ENCODE data around the gene SLC26A6. TPM values are rescaled to one million over a fixed set of nuclear protein-coding genes. Genes with fewer than 3 reads are reported as not detected.

The SLC26A6 gene
- total RNA-seq, 1 experiment from 2014 or later: 54.7 TPM

DNA sequence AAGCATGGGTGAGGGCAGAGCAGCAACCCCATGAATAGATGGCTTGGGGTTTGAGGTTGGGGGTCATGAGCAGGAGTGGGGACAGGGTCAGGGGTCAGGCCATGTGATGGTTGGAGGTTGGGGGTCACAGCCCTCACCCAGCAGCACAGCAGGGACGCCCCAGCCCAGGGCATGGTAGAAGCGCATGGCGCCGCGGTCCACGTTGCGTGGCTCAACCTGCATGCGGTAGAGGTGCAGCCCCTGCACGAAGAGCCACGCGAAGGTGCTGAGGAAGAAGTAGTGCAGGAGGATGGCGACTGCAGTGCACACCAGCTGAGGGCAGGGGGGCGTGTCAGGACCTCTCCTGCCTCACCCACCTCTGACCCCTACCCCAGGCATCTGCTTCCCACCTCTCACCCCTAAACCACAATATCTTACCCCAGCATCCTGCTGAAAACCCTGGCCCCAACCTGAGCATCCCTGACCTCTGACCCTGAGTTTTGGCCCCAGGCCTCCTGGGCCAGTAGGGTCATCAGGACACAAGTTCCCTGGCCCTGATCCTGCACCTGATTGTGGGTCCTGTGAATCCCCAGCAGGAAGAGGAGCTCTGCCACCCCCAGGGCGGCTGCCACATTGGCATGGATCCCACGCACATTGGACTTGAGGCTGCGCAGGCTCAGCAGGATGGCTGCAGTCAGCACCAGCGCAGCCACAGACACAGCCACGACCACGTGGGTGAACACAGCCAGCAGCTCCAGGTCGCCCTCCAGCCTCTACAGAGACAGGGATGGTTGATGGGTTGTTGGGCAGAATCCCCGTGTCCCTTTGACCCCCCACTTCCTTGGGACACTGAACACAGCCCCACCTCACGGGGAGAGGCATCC, 9.9 kb upstream of the SLC26A6 start:
- Histone ChIP-seq H3K4me1 (no peaks in the 10 kb centered on the region), H3K9me3 (no peaks in the 10 kb centered on the region), H3K4me3 (ENCODE audit: low read depth, low read length) (no peak overlapping the region), H3K36me3 (ENCODE audit: control insufficient read depth, insufficient read depth, low read length) (peaks cover 5% of the 10 kb centered on the region), H3K27me3 (replicated peaks; ENCODE audit: control insufficient read depth, insufficient read depth, low read length) (no peaks in the 10 kb centered on the region)
- Mint-ChIP-seq H3K4me1 (ENCODE audit: low read depth, unreplicated experiment) (no peaks in the 10 kb centered on the region), H3K4me3 (ENCODE audit: unreplicated experiment) (no peak overlapping the region), H3K36me3 (ENCODE audit: insufficient read depth, unreplicated experiment) (peaks cover 44% of the 10 kb centered on the region), H3K27me3 (ENCODE audit: insufficient read depth, unreplicated experiment) (no peaks in the 10 kb centered on the region), H3K27ac (ENCODE audit: unreplicated experiment) (no peak overlapping the region), H3K9me3 (ENCODE audit: unreplicated experiment) (no peaks in the 10 kb centered on the region)
- DNase-seq: no peak
- POLR2A ChIA-PET: no interaction called here
- no TSS peak for BruUV-seq (replicated peaks)
- intact Hi-C loops (cut with micrococcal nuclease; ENCODE audit: unreplicated experiment): no loop called here
- TF ChIP-seq, protein P1, sequence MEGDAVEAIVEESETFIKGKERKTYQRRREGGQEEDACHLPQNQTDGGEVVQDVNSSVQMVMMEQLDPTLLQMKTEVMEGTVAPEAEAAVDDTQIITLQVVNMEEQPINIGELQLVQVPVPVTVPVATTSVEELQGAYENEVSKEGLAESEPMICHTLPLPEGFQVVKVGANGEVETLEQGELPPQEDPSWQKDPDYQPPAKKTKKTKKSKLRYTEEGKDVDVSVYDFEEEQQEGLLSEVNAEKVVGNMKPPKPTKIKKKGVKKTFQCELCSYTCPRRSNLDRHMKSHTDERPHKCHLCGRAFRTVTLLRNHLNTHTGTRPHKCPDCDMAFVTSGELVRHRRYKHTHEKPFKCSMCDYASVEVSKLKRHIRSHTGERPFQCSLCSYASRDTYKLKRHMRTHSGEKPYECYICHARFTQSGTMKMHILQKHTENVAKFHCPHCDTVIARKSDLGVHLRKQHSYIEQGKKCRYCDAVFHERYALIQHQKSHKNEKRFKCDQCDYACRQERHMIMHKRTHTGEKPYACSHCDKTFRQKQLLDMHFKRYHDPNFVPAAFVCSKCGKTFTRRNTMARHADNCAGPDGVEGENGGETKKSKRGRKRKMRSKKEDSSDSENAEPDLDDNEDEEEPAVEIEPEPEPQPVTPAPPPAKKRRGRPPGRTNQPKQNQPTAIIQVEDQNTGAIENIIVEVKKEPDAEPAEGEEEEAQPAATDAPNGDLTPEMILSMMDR (IDR thresholded peaks at IDR 0.05; ENCODE audit: insufficient read depth in 1 of 2, low read depth in 1 of 2, low read length in 1 of 2, severe bottlenecking in 1 of 2, unreplicated experiment in 1 of 2): no peak
- CTCF ChIA-PET: no interaction called here

DNA sequence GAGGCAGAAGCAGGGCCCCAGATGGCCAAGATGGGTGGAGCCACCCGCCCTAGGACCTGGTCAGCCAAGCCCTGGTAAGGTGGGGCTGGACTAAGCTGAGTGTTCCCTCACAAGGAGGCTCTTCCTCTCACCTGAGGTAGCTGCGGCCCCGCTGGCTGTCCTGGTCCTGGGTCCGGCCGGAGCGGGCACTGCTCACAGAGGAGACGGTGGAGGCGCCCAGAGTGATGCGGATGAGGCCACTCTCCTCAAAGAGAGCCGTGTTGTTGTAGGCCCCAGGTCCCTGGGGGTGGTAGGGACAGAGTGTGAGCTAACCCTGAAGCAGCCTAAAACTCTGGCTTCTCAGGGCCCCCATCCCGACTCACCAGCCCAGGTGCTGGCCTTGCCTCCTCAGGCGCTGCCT, 7.3 kb upstream of the SLC26A6 start:
- H3K4me3 ChIP-seq (ENCODE audit: low read depth, low read length): no peak overlapping the region
- intact Hi-C loops (cut with micrococcal nuclease; ENCODE audit: unreplicated experiment): no loop called here
- H3K4me3 Mint-ChIP-seq (ENCODE audit: unreplicated experiment): no peak overlapping the region
- peaks cover 6% of the 10 kb centered on the region for H3K36me3 ChIP-seq (ENCODE audit: control insufficient read depth, insufficient read depth, low read length)
- peaks cover 42% of the 10 kb centered on the region for H3K36me3 Mint-ChIP-seq (ENCODE audit: insufficient read depth, unreplicated experiment)
- BruUV-seq (replicated peaks): no TSS peak
- no peak for DNase-seq
- CTCF ChIA-PET: no interaction called here
- POLR2A ChIA-PET: no interaction called here
- no peaks in the 10 kb centered on the region for H3K9me3 ChIP-seq
- H3K27ac Mint-ChIP-seq (ENCODE audit: unreplicated experiment): no peak overlapping the region
- H3K27me3 Mint-ChIP-seq (ENCODE audit: insufficient read depth, unreplicated experiment): no peaks in the 10 kb centered on the region
- TF ChIP-seq, protein P1 (IDR thresholded peaks at IDR 0.05; ENCODE audit: insufficient read depth in 1 of 2, low read depth in 1 of 2, low read length in 1 of 2, severe bottlenecking in 1 of 2, unreplicated experiment in 1 of 2): no peak
- H3K9me3 Mint-ChIP-seq (ENCODE audit: unreplicated experiment): no peaks in the 10 kb centered on the region
- H3K27me3 ChIP-seq (replicated peaks; ENCODE audit: control insufficient read depth, insufficient read depth, low read length): no peaks in the 10 kb centered on the region
- no peaks in the 10 kb centered on the region for H3K4me1 ChIP-seq
- H3K4me1 Mint-ChIP-seq (ENCODE audit: low read depth, unreplicated experiment): peaks cover 5% of the 10 kb centered on the region

DNA sequence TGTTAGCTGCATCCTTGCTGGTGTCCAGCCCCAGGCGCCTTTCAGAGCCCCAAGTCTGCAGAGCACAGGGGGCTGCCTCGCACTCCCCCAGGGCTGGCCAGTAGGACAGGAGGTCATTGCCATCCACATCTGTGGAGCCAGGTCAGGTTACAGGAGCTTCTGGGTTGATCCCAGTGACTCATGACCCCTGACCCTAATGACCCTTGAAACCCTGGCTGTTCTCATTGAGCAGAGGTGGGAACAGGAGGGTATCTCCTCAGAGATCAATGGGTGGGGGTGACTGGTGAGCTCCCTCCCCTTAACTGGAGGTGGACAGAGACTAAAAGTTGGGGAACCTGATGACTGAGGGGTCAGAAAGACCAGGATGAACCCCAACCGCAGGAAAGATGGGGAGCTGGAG, 6.1 kb upstream of the SLC26A6 start:
- no TSS peak for BruUV-seq (replicated peaks)
- TF ChIP-seq, protein P1 (IDR thresholded peaks at IDR 0.05; ENCODE audit: insufficient read depth in 1 of 2, low read depth in 1 of 2, low read length in 1 of 2, severe bottlenecking in 1 of 2, unreplicated experiment in 1 of 2): no peak
- no peaks in the 10 kb centered on the region for H3K27me3 Mint-ChIP-seq (ENCODE audit: insufficient read depth, unreplicated experiment)
- ChIA-PET POLR2A (no interaction called here), CTCF (no interaction called here)
- no peak overlapping the region for H3K27ac Mint-ChIP-seq (ENCODE audit: unreplicated experiment)
- intact Hi-C loops (cut with micrococcal nuclease; ENCODE audit: unreplicated experiment): no loop called here
- peaks cover 43% of the 10 kb centered on the region for H3K36me3 Mint-ChIP-seq (ENCODE audit: insufficient read depth, unreplicated experiment)
- DNase-seq: no peak
- Histone ChIP-seq H3K4me1 (peaks cover 5% of the 10 kb centered on the region), H3K9me3 (no peaks in the 10 kb centered on the region), H3K36me3 (ENCODE audit: control insufficient read depth, insufficient read depth, low read length) (peaks cover 6% of the 10 kb centered on the region), H3K4me3 (ENCODE audit: low read depth, low read length) (no peak overlapping the region), H3K27me3 (replicated peaks; ENCODE audit: control insufficient read depth, insufficient read depth, low read length) (no peaks in the 10 kb centered on the region)
- H3K4me1 Mint-ChIP-seq (ENCODE audit: low read depth, unreplicated experiment): peaks cover 10% of the 10 kb centered on the region
- H3K4me3 Mint-ChIP-seq (ENCODE audit: unreplicated experiment): no peak overlapping the region
- no peaks in the 10 kb centered on the region for H3K9me3 Mint-ChIP-seq (ENCODE audit: unreplicated experiment)
